Measurements from ENCODE around the gene EFR3B.
A peak's percentile ranks its signal among the peaks of the same experiment; 100 is the strongest.
"Not testable (repeated sequence)": the region's sequence is repeated elsewhere in the genome, so short reads cannot be mapped to it uniquely, and the experiment has no call there.

EFR3B gene, protein sequence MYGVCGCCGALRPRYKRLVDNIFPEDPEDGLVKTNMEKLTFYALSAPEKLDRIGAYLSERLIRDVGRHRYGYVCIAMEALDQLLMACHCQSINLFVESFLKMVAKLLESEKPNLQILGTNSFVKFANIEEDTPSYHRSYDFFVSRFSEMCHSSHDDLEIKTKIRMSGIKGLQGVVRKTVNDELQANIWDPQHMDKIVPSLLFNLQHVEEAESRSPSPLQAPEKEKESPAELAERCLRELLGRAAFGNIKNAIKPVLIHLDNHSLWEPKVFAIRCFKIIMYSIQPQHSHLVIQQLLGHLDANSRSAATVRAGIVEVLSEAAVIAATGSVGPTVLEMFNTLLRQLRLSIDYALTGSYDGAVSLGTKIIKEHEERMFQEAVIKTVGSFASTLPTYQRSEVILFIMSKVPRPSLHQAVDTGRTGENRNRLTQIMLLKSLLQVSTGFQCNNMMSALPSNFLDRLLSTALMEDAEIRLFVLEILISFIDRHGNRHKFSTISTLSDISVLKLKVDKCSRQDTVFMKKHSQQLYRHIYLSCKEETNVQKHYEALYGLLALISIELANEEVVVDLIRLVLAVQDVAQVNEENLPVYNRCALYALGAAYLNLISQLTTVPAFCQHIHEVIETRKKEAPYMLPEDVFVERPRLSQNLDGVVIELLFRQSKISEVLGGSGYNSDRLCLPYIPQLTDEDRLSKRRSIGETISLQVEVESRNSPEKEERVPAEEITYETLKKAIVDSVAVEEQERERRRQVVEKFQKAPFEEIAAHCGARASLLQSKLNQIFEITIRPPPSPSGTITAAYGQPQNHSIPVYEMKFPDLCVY

DNA sequence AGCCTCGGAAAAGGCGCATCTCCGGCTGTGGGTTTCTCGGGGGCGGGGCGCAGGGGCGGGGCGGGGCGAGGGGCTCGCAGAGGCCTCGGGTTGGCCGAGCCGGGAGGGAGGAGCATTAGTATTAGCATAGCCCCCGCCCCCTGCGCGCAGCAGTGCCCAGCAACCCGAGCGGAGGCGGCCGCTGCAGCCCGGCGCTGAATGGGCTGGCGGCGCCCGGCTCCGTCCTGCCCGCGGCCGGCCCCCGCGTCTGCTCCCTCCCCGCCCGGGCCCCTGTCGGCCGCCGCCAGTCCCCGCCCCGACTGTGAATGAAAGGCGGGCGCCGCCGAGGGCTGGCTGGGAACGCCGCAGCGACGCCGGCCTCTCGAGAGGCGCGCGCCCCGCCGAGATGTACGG, at the start of gene EFR3B:
TSS of gene EFR3B (plus strand) at position 149 of the 393 bp plus-strand sequence. CDS start at position 386, 237 bp downstream.
- DNase-seq, result peak; percentile 92

DNA sequence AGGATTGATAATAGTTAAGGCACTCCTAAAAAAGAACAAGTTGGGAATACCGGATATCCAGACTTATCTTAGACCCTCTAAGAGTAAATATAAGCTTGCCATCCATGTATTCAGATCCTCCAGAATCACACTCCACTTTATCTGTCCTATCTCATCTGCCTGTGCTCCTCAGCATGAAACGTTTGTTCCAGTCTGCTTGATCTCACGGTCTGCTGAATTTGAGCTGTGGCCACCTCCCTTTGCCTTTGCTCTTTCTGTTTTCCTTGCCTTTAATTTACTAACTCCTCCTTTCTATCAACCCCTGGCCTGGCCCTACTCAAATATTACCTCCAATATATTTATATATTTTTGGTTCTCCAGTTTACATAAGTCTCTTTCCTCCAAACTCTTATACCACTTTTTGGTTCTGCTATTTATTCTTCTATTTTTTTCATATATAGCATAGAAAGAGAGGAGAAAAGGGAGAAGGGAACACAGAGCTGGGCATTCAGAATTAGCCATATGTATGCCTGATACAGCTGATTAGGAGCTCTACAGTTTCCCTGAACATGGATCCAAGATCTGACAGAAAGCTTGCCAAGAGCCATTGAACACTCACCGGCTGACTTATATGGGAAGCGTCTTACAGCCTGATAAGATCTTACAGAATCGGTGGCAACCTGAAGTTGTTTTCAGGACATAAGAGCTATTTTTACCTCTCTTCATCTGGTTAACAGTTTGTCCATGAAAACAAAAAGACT, 48.3 kb upstream of the EFR3B start:
- DNase-seq, result no peak

DNA sequence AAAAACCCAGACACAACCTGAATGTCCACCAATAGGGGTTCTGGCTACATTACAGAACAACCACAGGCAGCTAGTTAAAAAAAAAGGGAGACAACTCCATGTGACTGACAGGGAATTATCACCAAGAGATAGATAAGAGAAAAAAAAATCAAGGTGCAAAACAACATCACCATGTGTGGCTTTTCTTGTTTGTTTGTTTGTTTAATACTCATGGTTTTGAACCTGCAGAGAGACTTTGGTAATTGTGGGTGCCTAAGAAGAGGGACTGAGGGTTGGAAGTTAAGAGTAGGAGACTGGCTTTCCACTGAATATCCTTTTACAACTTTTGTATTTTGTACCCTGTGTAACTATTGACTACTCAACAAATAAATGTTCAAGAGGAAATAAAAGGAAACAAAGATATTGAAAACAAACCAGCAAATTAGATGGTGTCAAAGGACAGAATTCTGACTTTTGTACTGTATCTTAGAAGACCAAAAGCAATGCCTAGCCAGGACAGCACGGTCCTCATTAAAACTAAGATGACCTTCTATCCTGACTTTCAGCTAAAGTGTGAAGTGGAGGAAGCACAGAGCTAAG, 47.6 kb upstream of the EFR3B start:
- DNase-seq, result no peak

DNA sequence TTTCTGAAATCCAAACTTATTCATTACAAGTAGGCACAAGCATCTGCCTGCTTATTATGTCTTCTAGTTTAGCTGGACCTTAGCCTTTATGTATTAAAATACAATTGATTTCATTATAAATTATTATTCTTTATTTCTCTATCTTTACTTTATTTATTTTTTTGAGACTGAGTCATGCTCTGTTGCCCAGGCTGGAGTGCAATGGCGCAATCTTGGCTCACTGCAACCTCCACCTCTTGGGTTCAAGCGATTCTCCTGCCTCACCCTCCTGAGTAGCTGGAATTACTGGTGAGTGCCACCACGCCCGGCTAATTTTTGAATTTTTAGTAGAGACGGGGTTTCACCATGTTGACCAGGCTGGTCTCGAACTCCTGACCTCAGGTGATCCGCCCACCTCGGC, 42.8 kb upstream of the EFR3B start:
- DNase-seq, result not testable (repeated sequence)

DNA sequence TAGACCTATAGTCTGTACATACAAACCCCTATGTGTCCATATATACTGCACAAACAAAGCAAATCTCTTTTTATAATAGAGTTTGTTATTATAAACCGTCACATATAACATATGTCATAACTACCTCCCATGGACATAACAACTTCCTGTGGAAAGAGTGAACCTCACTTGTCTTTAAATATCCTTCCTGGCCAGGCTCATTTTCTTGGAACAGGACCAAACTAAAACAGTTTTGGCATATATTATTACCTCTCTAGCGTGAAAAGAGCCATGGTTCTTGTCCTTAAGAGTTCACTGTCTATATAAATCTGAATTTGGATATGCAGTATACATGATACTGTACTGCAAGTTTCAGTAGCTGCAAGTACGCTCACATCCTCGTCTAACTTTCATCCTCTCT, 41.8 kb upstream of the EFR3B start:
- DNase-seq, result no peak

DNA sequence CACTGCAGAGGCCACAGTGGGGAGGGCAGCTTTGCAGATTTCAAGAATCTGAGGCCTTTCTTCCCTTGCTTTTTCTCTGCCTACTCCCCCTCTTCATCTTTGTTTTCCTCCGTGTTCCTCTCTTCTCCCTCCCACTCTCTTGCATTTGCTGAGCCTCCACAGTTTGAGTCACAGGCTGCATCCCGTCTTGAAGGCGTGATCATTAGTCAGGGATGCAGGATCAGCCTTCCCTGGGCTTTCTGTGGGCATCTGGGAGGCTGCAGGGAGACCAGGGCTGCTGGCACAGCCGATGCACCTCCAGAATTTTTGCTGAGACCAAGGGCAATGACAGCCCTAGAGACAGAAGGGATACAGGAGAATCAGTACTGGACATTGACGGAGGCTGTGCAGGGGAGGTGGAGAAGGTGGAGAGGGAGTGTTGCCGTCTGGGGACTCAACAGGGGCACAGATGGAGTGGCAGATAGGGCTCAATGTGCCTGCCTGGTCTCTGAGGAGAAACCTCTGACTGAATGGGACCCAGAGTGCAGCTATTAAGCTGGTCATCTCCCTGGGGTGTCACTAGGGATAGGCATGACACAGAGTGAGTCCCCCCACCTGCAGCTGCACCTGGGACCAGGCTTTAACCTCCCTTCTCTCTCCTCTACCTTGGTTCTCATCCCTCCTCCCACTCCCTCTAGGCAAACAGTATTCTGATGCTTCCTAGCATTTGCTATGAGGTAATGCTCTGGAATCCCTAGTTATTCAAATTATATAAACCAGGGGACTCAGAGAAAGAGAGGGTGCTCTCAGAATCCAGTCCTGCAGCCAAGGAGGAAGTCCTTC, 41.2 kb upstream of the EFR3B start:
- DNase-seq, result no peak

DNA sequence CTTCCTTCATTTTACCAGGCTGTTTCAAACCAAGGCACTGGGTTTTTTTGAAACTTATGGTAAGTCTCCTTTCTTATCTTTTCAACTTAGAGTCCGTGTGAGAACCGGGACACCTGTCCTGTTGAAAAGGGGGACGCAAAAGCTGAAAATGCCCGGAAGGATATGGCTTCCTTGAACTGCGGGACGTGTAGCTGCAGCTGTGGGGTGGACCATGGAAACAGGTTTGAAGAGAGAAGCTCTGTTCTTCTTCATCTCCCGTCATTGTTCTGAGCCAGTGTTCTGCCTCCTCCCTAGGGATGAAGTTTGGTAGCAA, 40.6 kb upstream of the EFR3B start:
- DNase-seq, result no peak

DNA sequence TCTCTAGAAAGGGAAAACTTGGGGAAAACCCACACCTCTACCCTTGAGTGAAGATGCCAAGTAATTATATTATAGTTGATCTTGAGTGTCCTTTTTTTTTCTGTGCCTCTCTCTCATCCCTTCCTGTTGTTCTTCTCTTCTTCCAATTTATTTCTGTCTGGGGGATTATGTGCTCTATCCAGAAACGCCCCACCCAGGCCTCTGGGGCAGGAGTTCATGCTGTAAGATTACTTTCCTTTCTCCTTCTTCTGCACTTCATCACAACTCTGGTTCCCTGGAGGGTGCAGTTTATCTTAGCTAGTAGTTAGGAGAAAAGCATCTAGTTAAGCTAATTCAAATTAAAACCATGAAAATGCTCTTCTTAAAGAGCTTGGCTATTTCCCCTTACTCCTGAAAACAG, 39.8 kb upstream of the EFR3B start:
- no peak for DNase-seq

DNA sequence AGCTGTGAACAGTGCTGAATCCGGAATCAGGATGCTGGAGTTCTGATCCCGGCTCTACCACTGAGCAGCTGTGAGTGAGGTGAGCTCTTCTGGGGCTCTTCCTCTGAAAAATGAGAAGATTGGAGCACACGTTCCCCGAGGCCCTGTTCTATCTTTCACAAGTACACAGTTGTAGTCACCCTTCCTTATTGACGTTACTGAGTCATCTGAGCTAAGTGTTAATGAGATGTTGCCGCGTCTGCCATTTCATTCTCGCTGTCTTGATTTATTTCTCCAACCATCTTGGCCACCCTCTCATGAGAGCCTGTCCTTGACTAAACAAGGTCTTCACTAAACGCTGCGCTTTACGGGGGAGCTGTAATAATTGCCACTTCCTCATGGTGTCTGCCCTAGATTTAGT, 31.9 kb upstream of the EFR3B start:
- no peak for DNase-seq

DNA sequence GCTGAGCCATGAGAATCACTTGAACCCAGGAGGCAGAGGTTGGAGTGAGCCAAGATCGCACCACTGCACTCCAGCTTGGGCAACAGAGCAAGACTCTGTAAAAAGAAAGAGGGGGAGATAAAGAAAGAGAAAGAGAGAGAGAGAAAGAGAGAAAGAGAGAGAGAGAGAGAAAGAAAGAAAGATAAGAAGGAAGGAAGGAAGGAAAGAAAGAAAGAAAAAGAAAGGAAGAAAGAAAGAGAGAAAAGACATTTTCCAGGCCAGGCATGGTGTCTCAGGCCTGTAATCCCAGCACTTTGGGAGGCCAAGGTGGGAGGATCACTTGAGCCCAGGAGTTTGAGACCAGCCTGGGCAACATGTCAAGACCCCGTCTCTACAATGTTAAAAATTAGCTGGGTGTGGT, 30.5 kb upstream of the EFR3B start:
- not testable (repeated sequence) for DNase-seq

DNA sequence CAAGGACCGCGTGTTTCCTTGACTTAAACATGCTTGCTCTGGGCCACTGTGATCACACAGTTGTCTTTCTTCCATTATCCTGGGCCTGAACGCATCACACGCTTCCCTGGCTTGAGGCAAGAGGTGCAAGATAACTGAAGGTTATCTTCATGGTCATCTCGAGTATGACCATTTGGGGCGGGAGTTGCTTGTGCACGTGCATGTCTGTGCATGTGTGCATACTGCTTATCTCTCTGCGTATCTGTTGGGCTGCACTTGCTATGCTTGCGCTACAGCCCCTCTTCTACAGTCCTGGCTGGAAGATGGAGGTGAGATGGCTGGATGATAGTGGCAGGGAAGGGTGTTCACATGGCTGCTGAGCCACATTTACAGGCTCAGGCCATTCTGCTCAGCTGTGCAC, 27.2 kb upstream of the EFR3B start:
- DNase-seq, result no peak

DNA sequence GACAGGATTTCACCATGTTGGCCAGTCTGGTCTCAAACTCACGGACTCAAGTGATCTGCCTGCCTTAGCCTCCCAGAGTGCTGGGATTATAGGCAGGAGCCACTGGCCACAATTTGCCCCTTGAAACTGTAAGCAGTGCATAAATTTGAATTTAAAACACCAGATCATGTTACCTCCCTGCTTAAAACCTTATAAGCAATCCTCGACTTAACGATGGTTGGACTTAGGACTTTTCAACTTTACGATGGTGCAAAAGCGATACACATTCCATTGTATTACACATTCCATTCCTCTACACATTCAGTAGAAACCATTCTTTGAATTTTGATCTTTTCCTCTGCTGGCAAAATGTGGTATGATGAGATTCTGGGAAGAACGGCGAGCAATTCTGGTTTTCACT, 23.2 kb upstream of the EFR3B start:
- no peak for DNase-seq

DNA sequence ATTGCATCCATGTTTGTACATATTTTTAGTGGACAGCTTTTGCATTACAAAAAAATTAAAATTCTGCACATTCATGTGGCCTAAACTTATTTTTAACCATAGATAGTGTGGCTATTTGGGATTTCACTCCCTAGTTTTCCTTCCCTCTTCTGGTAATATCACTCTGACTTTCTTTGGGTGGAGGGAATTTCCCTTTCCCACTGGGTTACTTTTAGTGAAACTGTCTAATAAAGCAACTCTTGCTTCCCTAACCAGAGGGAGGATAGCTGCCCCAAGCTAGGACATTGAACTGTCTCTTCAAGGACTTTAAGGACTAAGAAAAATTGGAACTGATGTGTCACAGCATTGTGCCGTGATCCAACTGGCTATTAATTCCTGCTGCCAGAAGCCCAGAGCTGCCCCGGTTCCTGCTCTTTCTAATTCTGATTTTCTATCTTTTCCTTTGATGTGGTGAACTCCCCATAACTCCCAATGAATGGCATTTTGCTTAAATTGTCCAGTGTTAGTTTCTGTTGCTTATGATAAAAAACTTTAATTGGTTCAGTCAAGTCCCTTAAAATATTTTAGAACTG, 20.0 kb upstream of the EFR3B start:
- DNase-seq, result no peak

DNA sequence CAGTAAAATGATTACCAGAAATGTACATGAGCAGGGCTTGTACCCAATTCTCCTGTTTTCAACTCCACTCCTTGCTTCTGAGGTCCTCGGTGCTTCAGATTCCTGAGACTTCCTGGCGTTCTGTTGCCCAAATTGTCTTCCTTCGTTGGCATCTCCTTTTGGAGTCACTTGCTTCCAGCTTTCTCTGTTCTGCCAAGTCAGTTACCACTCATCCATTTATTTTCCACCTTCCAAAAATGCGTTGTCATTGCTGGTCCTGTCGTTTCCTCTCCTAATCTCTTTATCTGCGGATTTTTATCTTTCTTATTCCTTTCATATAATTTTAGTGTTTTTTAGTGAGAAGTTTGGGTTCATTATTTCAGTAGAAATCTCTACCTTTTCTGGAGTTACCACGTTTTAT, 18.5 kb upstream of the EFR3B start:
- DNase-seq, result no peak

DNA sequence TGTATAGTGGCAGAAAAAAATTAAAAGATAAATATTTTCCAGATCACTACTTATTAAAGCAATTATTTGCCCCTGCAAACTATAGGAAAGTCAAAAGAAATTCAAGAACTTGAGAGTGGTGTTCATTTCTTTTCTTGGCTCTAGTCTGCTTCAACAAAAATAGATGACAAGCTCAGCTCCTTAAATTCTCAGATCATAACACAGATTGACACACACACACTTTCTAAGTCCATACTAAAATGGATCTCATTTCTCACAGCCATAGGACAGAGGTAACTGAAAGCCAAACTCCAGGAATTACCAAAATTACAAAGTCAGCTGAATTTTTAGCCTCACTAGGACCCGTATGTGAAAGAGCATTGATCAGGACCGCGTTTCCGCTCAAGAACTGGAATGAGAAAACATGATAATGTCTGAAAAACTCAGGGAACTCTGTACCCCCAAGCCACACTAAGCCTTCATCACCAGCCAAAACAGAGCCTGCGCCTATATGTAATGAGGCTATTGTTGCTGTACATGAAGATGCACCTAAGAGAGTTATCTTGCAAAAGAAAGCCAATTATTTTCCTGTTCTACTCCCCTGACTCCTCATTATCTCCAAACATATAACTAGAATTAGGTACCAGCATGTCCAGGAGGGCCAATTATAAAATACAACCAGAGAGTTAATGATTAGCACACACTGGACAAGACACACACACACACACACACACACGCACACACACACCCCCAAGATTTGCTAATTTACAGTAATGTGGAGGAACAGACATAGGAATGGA, 16.5 kb upstream of the EFR3B start:
- DNase-seq, result no peak

DNA sequence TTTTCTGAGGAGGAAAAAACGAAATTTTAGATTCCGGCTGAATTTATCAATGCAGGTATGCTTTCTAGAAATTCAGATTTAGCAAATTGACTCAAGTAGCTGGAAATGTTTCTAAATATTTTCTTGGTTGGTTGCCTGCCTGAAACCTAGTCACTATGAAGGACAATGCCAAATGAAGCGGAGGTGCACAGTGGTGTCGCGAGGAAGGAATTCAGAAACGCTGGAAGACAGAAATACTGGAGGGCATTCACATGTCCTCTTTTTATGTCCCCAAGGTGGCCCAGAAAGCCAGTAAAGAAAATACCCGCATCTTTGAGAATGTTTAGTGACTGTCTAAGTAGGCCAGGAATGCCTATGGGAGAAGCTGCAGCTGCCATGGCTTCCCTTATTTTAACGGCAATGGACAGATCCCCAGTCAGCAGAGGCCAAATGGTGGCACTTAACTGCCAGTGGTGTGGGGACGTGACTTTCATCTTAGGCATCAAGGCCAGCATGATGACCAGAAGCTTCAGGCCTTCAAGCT, 15.8 kb upstream of the EFR3B start:
- DNase-seq, result no peak

DNA sequence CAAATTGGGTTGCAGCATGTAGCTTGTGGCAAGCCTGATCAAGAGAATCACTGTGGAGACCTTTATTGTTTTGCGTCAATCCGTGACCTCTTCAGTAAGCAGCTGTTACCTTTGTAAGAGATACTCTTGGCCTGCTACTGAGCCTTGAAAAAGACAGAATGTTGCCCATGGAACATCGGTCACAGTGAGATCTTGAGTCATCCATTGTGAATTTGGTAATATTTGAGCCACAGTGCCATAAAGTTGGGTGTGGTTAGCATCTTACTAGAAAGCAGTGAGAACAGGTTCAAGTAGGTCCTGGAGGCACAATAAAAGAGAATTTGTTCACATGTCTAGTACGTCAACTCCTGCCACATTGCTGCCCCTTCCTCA, 12.7 kb upstream of the EFR3B start:
- DNase-seq, result no peak

DNA sequence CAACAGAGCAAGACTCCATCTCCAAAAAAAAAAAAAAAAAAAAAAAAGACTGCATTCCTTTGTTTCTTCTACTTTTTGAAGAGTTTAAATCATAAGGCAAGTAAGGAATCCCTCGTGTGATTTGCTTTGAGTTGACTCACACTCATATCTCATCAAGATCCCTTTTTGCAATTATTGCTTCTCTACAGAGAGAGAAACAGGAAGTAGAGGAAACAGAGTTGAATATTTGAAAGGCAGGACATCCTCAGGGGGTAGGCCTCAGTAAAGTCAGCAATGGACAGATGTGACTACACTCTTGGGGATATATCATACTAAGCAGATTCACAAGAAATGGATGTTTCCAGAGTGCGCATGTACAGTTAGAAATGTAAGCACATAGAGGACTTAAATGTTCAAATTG, 11.2 kb upstream of the EFR3B start:
- DNase-seq, result no peak

DNA sequence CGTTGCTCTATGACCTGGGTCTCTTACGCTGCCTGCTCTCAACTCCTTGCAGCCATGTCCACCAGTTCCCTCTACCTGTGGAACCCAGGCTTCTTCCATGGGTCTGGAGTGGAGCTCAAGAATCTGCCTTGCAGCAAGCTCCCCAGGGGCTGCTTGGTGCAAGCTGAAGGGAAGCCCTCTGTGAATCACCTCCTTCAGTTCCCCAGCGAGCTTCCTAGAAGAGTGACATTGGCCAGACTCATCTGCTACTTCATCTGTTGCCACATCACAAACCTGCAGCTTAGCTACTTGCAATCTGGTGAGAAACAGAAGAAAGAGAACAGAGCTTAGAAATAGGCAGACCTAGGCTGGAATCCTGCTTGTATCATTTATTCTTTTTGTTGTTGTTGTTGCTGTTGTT, 9.8 kb upstream of the EFR3B start:
- no peak for DNase-seq

DNA sequence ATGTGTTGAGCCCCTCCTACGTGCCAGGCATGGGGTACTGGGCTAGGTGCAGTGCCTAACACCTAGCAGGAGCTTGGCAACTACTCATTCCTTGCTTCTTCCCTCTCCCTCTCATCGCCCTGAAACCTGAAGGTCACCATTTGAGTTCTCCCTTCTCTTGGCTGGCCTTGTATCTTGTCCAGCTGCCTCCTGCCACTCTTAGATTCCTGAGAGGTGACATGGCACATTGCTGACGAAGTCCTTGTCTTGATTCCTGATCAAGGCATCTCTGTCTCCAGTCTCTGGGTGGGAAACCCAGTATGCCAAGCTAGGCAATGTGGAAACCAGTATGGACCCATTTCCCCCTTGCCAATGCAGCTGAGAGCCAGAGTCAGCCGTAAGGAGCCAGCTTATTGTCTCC, 9.0 kb upstream of the EFR3B start:
- no peak for DNase-seq

DNA sequence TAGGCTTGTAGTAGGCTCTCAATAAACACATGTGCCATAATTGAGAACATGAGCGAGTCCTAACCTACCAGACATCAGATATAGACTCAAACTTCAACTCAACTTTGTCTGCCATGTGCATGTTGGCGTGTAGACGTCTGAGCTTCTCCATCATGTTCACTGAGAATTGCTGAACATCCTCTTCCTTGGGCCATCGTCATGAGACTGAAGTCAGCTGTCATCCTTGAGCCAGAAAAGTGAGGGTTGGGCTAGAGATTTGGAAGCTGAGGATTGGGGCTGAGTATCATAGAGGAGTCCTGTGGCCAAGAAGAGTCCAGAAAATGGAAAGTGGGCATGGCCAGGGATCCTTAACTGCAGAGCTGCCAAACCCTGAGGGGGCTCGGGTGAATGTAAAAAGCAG, 7.8 kb upstream of the EFR3B start:
- no peak for DNase-seq
